Activated CD4-positive, alpha-beta T cell treated with anti-CD3 and anti-CD28 coated beads for 36 hours (primary cell): ENCODE results near the gene RBM19. TPM values are rescaled to one million over a fixed set of nuclear protein-coding genes. Genes with fewer than 3 reads are reported as not detected.

Source experiments
- ATAC-seq: fragments of 200-7000 bp; cut with Tn5 transposase; one replicate; pipeline ENCODE4 v1.10.0; 2021; ENCODE audit warnings: mild to moderate bottlenecking, moderate library complexity
- CTCF ChIA-PET: fragments of 350-600 bp; sonication (Branson Sonifier 250); formaldehyde crosslinking; loops from one replicate; lab custom pipeline; 2021; ENCODE audit warnings: antibody characterized with exemption; lab: Charles Lee
- POLR2A ChIA-PET: fragments of 350-600 bp; sonication (Branson Sonifier 250); formaldehyde crosslinking; loops from one replicate; lab custom pipeline; 2021; ENCODE audit warnings: antibody characterized with exemption, inconsistent platforms; lab: Charles Lee
- DNase-seq: peaks from one replicate; pipeline ENCODE4 v3.0.0-alpha.2; 2020
- H3K27ac Mint-ChIP-seq: one replicate; pipeline ENCODE4 v1.8.0; 2021; ENCODE audit warnings: mixed read lengths
- H3K27me3 Mint-ChIP-seq: one replicate; pipeline ENCODE4 v1.8.0; 2021; ENCODE audit warnings: mixed read lengths
- H3K36me3 Mint-ChIP-seq: one replicate; pipeline ENCODE4 v1.8.0; 2021; ENCODE audit warnings: low read depth, mixed read lengths
- H3K4me1 Mint-ChIP-seq: one replicate; pipeline ENCODE4 v1.8.0; 2021; ENCODE audit warnings: mixed read lengths
- H3K4me3 Mint-ChIP-seq: one replicate; pipeline ENCODE4 v1.8.0; 2021; ENCODE audit warnings: mild to moderate bottlenecking, moderate library complexity, mixed read lengths
- H3K9me3 Mint-ChIP-seq: one replicate; pipeline ENCODE4 v1.8.0; 2021; ENCODE audit warnings: low read depth, mixed read lengths
- intact Hi-C, 2 experiments: fragments of 100-400 bp; cut with DNase I in 1 of 2; cut with micrococcal nuclease in 1 of 2; formaldehyde crosslinking; loops; one replicate each; pipeline versions ENCODE4 v1.14.2 to v1.15.1; 2022 to 2024; cut with DNase I, micrococcal nuclease
- total RNA-seq, 2 experiments: library from RNA; stranded (reverse); gene quantifications; one replicate each; pipeline ENCODE4 v1.2.3, GENCODE V29; 2021

RBM19 gene
- total RNA-seq, 2 experiments from 2014 or later: 79.6 to 93.5 TPM

- ChIA-PET CTCF (interaction anchor here (1.8 kb wide), 1 partner anchor 10 kb away, joined by 9 read pairs; no protein-coding TSS in a partner anchor), POLR2A (no interaction called here)
- H3K4me1 Mint-ChIP-seq: peaks cover 12% of the 10 kb centered on the region
- intact Hi-C loops: no loop called here
- peaks cover 21% of the 10 kb centered on the region for H3K27me3 Mint-ChIP-seq
- H3K4me3 Mint-ChIP-seq: no peak overlapping the region
- peaks cover 3% of the 10 kb centered on the region for H3K36me3 Mint-ChIP-seq
- H3K27ac Mint-ChIP-seq: no peak overlapping the region
- H3K9me3 Mint-ChIP-seq: no peaks in the 10 kb centered on the region
- DNase-seq (no peak), ATAC-seq (no peak)
Observed at GRCh38 chr12:113970211-113970610, 4.1 kb upstream of the RBM19 start.

GRCh38 chr12:113967368-113967767, 1.2 kb upstream of the RBM19 start:
- ChIA-PET CTCF (interaction anchor here (0.5 to 1.5 kb wide), 9 partner anchors 10 to 1951 kb away, joined by 3 to 17 read pairs (median 3); no protein-coding TSS in a partner anchor), POLR2A (no interaction called here)
- intact Hi-C loops: loop anchor here in 1 of 2 experiments (2.0 to 10.0 kb wide), 4 partner anchors 633 to 1063 kb away; partner anchors contain the start of genes DDX54, OAS1, OAS2 and RITA1
- no peak for DNase-seq
- H3K4me1 Mint-ChIP-seq: peaks cover 38% of the 10 kb centered on the region
- H3K9me3 Mint-ChIP-seq: no peaks in the 10 kb centered on the region
- H3K36me3 Mint-ChIP-seq: peaks cover 18% of the 10 kb centered on the region
- H3K27ac Mint-ChIP-seq: peak overlapping the region; percentile 78
- H3K27me3 Mint-ChIP-seq: peaks cover 2% of the 10 kb centered on the region
- ATAC-seq: no peak
- peak overlapping the region; percentile 27 for H3K4me3 Mint-ChIP-seq

- H3K4me3 Mint-ChIP-seq: peak overlapping the region; percentile 73
- H3K36me3 Mint-ChIP-seq: peaks cover 56% of the 10 kb centered on the region
- H3K4me1 Mint-ChIP-seq: peaks cover 58% of the 10 kb centered on the region
- H3K9me3 Mint-ChIP-seq: no peaks in the 10 kb centered on the region
- ChIA-PET CTCF (interaction anchor here (0.7 to 0.8 kb wide), 2 partner anchors 94 to 845 kb away, joined by 3 read pairs; no protein-coding TSS in a partner anchor), POLR2A (no interaction called here)
- H3K27me3 Mint-ChIP-seq: no peaks in the 10 kb centered on the region
- no peak for ATAC-seq
- intact Hi-C loops: loop anchor here (1.0 to 10.0 kb wide), 6 partner anchors 604 to 1058 kb away; partner anchors contain the start of genes DDX54 (in 1 of the 2), OAS1 (in 1 of the 2), OAS2 (in 1 of the 2) and PLBD2 (in 1 of the 2)
- no peak for DNase-seq
- H3K27ac Mint-ChIP-seq: peak overlapping the region; percentile 100
Observed at GRCh38 chr12:113962733-113963132, 3.4 kb downstream of the RBM19 start.

GRCh38 chr12:113961921-113962710, 4.0 kb downstream of the RBM19 start:
- peak overlapping the region; percentile 100 for H3K27ac Mint-ChIP-seq
- H3K4me1 Mint-ChIP-seq: peaks cover 54% of the 10 kb centered on the region
- H3K36me3 Mint-ChIP-seq: peaks cover 59% of the 10 kb centered on the region
- ChIA-PET POLR2A (interaction anchor here (0.6 to 1.0 kb wide), 3 partner anchors 18 to 805 kb away, joined by 3 read pairs; no protein-coding TSS in a partner anchor), CTCF (interaction anchor here (0.7 kb wide), 1 partner anchor 844 kb away, joined by 3 read pairs; no protein-coding TSS in a partner anchor)
- peak overlapping the region; percentile 73 for H3K4me3 Mint-ChIP-seq
- no peaks in the 10 kb centered on the region for H3K9me3 Mint-ChIP-seq
- intact Hi-C loops: loop anchor here (1.0 to 10.0 kb wide), 6 partner anchors 603 to 1057 kb away; partner anchors contain the start of genes DDX54 (in 1 of the 2), OAS1 (in 1 of the 2), OAS2 (in 1 of the 2) and PLBD2 (in 1 of the 2)
- DNase-seq (peak; percentile 82), ATAC-seq (peak; percentile 70)
- no peaks in the 10 kb centered on the region for H3K27me3 Mint-ChIP-seq

- DNase-seq (no peak), ATAC-seq (no peak)
- Mint-ChIP-seq H3K36me3 (peaks cover 72% of the 10 kb centered on the region), H3K27me3 (no peaks in the 10 kb centered on the region), H3K27ac (no peak overlapping the region), H3K9me3 (no peaks in the 10 kb centered on the region), H3K4me1 (peaks cover 45% of the 10 kb centered on the region), H3K4me3 (no peak overlapping the region)
- ChIA-PET POLR2A (no interaction called here), CTCF (no interaction called here)
- intact Hi-C loops: loop anchor here (5.0 to 10.0 kb wide), 4 partner anchors 738 to 1055 kb away; partner anchors contain the start of genes DDX54 (in 1 of the 2), OAS1 (in 1 of the 2), OAS2 (in 1 of the 2) and RITA1 (in 1 of the 2)
Observed at GRCh38 chr12:113960030-113960429, 6.1 kb downstream of the RBM19 start.

- no peak for DNase-seq
- ChIA-PET CTCF (no interaction called here), POLR2A (no interaction called here)
- H3K27me3 Mint-ChIP-seq: no peaks in the 10 kb centered on the region
- no peak overlapping the region for H3K4me3 Mint-ChIP-seq
- H3K27ac Mint-ChIP-seq: no peak overlapping the region
- peaks cover 69% of the 10 kb centered on the region for H3K36me3 Mint-ChIP-seq
- peaks cover 37% of the 10 kb centered on the region for H3K4me1 Mint-ChIP-seq
- H3K9me3 Mint-ChIP-seq: no peaks in the 10 kb centered on the region
- no peak for ATAC-seq
- intact Hi-C loops: no loop called here
Observed at GRCh38 chr12:113959096-113959495, 7.0 kb downstream of the RBM19 start.

GRCh38 chr12:113958108-113958507, 8.0 kb downstream of the RBM19 start:
- H3K4me1 Mint-ChIP-seq: peaks cover 27% of the 10 kb centered on the region
- H3K27me3 Mint-ChIP-seq: no peaks in the 10 kb centered on the region
- intact Hi-C loops: no loop called here
- POLR2A ChIA-PET: interaction anchor here (0.6 kb wide), 1 partner anchor 260 kb away, joined by 3 read pairs; no protein-coding TSS in a partner anchor
- H3K9me3 Mint-ChIP-seq: no peaks in the 10 kb centered on the region
- ATAC-seq (no peak), DNase-seq (no peak)
- CTCF ChIA-PET: interaction anchor here (1.2 kb wide), 1 partner anchor 9 kb away, joined by 4 read pairs; no protein-coding TSS in a partner anchor
- peaks cover 66% of the 10 kb centered on the region for H3K36me3 Mint-ChIP-seq
- no peak overlapping the region for H3K27ac Mint-ChIP-seq
- no peak overlapping the region for H3K4me3 Mint-ChIP-seq

GRCh38 chr12:113957627-113958026, 8.5 kb downstream of the RBM19 start:
- Mint-ChIP-seq H3K36me3 (peaks cover 66% of the 10 kb centered on the region), H3K4me1 (peaks cover 23% of the 10 kb centered on the region), H3K9me3 (no peaks in the 10 kb centered on the region), H3K27ac (no peak overlapping the region), H3K27me3 (no peaks in the 10 kb centered on the region), H3K4me3 (no peak overlapping the region)
- CTCF ChIA-PET: interaction anchor here (0.7 to 1.2 kb wide), 2 partner anchors 9 to 23 kb away, joined by 3 to 4 read pairs; no protein-coding TSS in a partner anchor
- POLR2A ChIA-PET: interaction anchor here (0.6 kb wide), 1 partner anchor 260 kb away, joined by 3 read pairs; no protein-coding TSS in a partner anchor
- no peak for DNase-seq
- intact Hi-C loops: no loop called here
- no peak for ATAC-seq

- ChIA-PET POLR2A (no interaction called here), CTCF (interaction anchor here (0.7 to 2.0 kb wide), 2 partner anchors 12 to 93 kb away, joined by 4 to 6 read pairs; no protein-coding TSS in a partner anchor)
- DNase-seq: no peak
- ATAC-seq: no peak
- Mint-ChIP-seq H3K9me3 (no peaks in the 10 kb centered on the region), H3K27me3 (no peaks in the 10 kb centered on the region), H3K36me3 (peaks cover 62% of the 10 kb centered on the region), H3K27ac (no peak overlapping the region), H3K4me3 (no peak overlapping the region), H3K4me1 (peaks cover 2% of the 10 kb centered on the region)
- intact Hi-C loops: no loop called here
Observed at GRCh38 chr12:113955109-113955970, 10.8 kb downstream of the RBM19 start.

GRCh38 chr12:113954547-113954946, 11.6 kb downstream of the RBM19 start:
- POLR2A ChIA-PET: interaction anchor here (0.5 kb wide), 1 partner anchor 17 kb away, joined by 4 read pairs; no protein-coding TSS in a partner anchor
- Mint-ChIP-seq H3K27ac (no peak overlapping the region), H3K9me3 (no peaks in the 10 kb centered on the region), H3K27me3 (no peaks in the 10 kb centered on the region), H3K36me3 (peaks cover 58% of the 10 kb centered on the region), H3K4me1 (no peaks in the 10 kb centered on the region), H3K4me3 (no peak overlapping the region)
- ATAC-seq (no peak), DNase-seq (no peak)
- CTCF ChIA-PET: interaction anchor here (0.7 to 2.0 kb wide), 2 partner anchors 12 to 94 kb away, joined by 4 to 6 read pairs; no protein-coding TSS in a partner anchor
- intact Hi-C loops: no loop called here
